ENCODE measurements around the gene LEO1. TPM values are rescaled to one million over a fixed set of nuclear protein-coding genes. Genes with fewer than 3 reads are reported as not detected.
A peak's percentile ranks its signal among the peaks of the same experiment; 100 is the strongest.

LEO1 gene
- total RNA-seq, 1 experiment from 2014 or later = 30.1 TPM

GRCh38 chr15:51992953-51993352 lies 21.4 kb upstream of the LEO1 start:
- in situ Hi-C loops (cut with HindIII; ENCODE audit: low pct_unique_long_range_greater_than_20kb, low sequenced_read_pairs) = no loop called here
- no peak for TF ChIP-seq CTCF (IDR thresholded peaks at IDR 0.05)
- no peak for TF ChIP-seq TCF7L2 (IDR thresholded peaks at IDR 0.05; ENCODE audit: low read depth, low read length)
- DNase-seq (ENCODE audit: low read depth, low spot score) (no peak), ATAC-seq (no peak)
- H3K4me1 ChIP-seq (ENCODE audit: control insufficient read depth, insufficient read depth, low read length) = no peaks in the 10 kb centered on the region
- H3K27me3 ChIP-seq (ENCODE audit: control insufficient read depth, insufficient read depth, low read length) = no peaks in the 10 kb centered on the region
- no TSS peak for BruUV-seq (replicated peaks)
- no peaks in the 10 kb centered on the region for H3K36me3 ChIP-seq (ENCODE audit: control insufficient read depth, insufficient read depth, low read length)
- intact Hi-C loops (cut with micrococcal nuclease; ENCODE audit: unreplicated experiment) = no loop called here
- H3K9me3 ChIP-seq (ENCODE audit: control insufficient read depth, insufficient read depth, low read depth, low read length) = no peaks in the 10 kb centered on the region
- no peak overlapping the region for H3K4me3 ChIP-seq (ENCODE audit: low read depth in 2 of 2, low read length in 2 of 2)
- CTCF ChIA-PET = interaction anchor here (0.7 kb wide), 1 partner anchor 54 kb away, joined by 4 read pairs; no protein-coding TSS in a partner anchor
- no peak overlapping the region for H3K27ac ChIP-seq (ENCODE audit: low read length)
- POLR2A ChIA-PET = no interaction called here

- Histone ChIP-seq H3K27ac (ENCODE audit: low read length) (no peak overlapping the region), H3K4me1 (ENCODE audit: control insufficient read depth, insufficient read depth, low read length) (no peaks in the 10 kb centered on the region), H3K4me3 (ENCODE audit: low read depth in 2 of 2, low read length in 2 of 2) (no peak overlapping the region), H3K27me3 (ENCODE audit: control insufficient read depth, insufficient read depth, low read length) (no peaks in the 10 kb centered on the region), H3K9me3 (ENCODE audit: control insufficient read depth, insufficient read depth, low read depth, low read length) (no peaks in the 10 kb centered on the region), H3K36me3 (ENCODE audit: control insufficient read depth, insufficient read depth, low read length) (no peaks in the 10 kb centered on the region)
- intact Hi-C loops (cut with micrococcal nuclease; ENCODE audit: unreplicated experiment) = no loop called here
- in situ Hi-C loops (cut with HindIII; ENCODE audit: low pct_unique_long_range_greater_than_20kb, low sequenced_read_pairs) = no loop called here
- ChIA-PET POLR2A (no interaction called here), CTCF (no interaction called here)
- DNase-seq (ENCODE audit: low read depth, low spot score) (no peak), ATAC-seq (no peak)
- no TSS peak for BruUV-seq (replicated peaks)
- TF ChIP-seq POLR2AphosphoS5 (IDR thresholded peaks at IDR 0.05; ENCODE audit: low read depth, low read length) = no peak
- no peak for TF ChIP-seq REST (IDR thresholded peaks at IDR 0.05; ENCODE audit: insufficient read depth in 1 of 2, low read depth in 2 of 2, low read length in 1 of 2)
- no peak for TF ChIP-seq SIN3A (IDR thresholded peaks at IDR 0.05; ENCODE audit: borderline replicate concordance, insufficient read depth, low read depth, low read length)
- no peak for TF ChIP-seq CTCF (IDR thresholded peaks at IDR 0.05)
- TF ChIP-seq TCF7L2 (IDR thresholded peaks at IDR 0.05; ENCODE audit: low read depth, low read length) = no peak
Measured at GRCh38 chr15:51991141-51991540, 19.6 kb upstream of the LEO1 start.

- H3K27ac ChIP-seq (ENCODE audit: low read length) = peak overlapping the region; percentile 4; the same call in 1 of the 2 replicates
- in situ Hi-C loops (cut with HindIII; ENCODE audit: low pct_unique_long_range_greater_than_20kb, low sequenced_read_pairs) = no loop called here
- CTCF ChIA-PET = no interaction called here
- no peak overlapping the region for H3K4me3 ChIP-seq (ENCODE audit: low read depth in 2 of 2, low read length in 2 of 2)
- intact Hi-C loops (cut with micrococcal nuclease; ENCODE audit: unreplicated experiment) = loop anchor here (2.0 kb wide), 2 partner anchors 96 to 158 kb away; no protein-coding TSS in a partner anchor
- BruUV-seq (replicated peaks) = no TSS peak
- peaks cover 7% of the 10 kb centered on the region for H3K4me1 ChIP-seq (ENCODE audit: control insufficient read depth, insufficient read depth, low read length)
- ATAC-seq (no peak), DNase-seq (ENCODE audit: low read depth, low spot score) (no peak)
- POLR2A ChIA-PET = no interaction called here
- H3K9me3 ChIP-seq (ENCODE audit: control insufficient read depth, insufficient read depth, low read depth, low read length) = no peaks in the 10 kb centered on the region
- no peaks in the 10 kb centered on the region for H3K27me3 ChIP-seq (ENCODE audit: control insufficient read depth, insufficient read depth, low read length)
- TF ChIP-seq SIN3A (IDR thresholded peaks at IDR 0.05; ENCODE audit: borderline replicate concordance, insufficient read depth, low read depth, low read length) (no peak), CTCF (IDR thresholded peaks at IDR 0.05) (no peak), POLR2AphosphoS5 (IDR thresholded peaks at IDR 0.05; ENCODE audit: low read depth, low read length) (no peak), TCF7L2 (IDR thresholded peaks at IDR 0.05; ENCODE audit: low read depth, low read length) (no peak), REST (IDR thresholded peaks at IDR 0.05; ENCODE audit: insufficient read depth in 1 of 2, low read depth in 2 of 2, low read length in 1 of 2) (no peak)
- no peaks in the 10 kb centered on the region for H3K36me3 ChIP-seq (ENCODE audit: control insufficient read depth, insufficient read depth, low read length)
Measured at GRCh38 chr15:51982770-51983103, 11.2 kb upstream of the LEO1 start.
